Immature natural killer cell (primary cell): ENCODE data around the gene ZZZ3. TPM values are rescaled to one million over a fixed set of nuclear protein-coding genes. Genes with fewer than 3 reads are reported as not detected.
"Not testable (repeated sequence)": the region's sequence is repeated elsewhere in the genome, so short reads cannot be mapped to it uniquely, and the experiment has no call there.

Experiments used
- DNase-seq, 3 donors: peaks; one replicate each; pipeline ENCODE4 v3.0.0; 2022; ENCODE audit warnings: mixed read lengths in 1 of 3
- H3K27ac Mint-ChIP-seq, 6 donors: one replicate each; pipeline ENCODE4 v1.8.0; 2020; ENCODE audit warnings: mixed read lengths in 6 of 6, mild to moderate bottlenecking in 5 of 6, inconsistent platforms in 4 of 6, moderate library complexity in 3 of 6
- H3K27me3 Mint-ChIP-seq, 3 donors: one replicate each; pipeline ENCODE4 v1.8.0; 2020 to 2021; ENCODE audit warnings: low read depth in 3 of 3, mild to moderate bottlenecking in 3 of 3, mixed read lengths in 3 of 3, moderate library complexity in 3 of 3, inconsistent platforms in 1 of 3
- H3K36me3 Mint-ChIP-seq, 3 donors: one replicate each; pipeline ENCODE4 v1.8.0; 2020; ENCODE audit warnings: mixed read lengths in 3 of 3, inconsistent platforms in 2 of 3, mild to moderate bottlenecking in 2 of 3
- H3K4me1 Mint-ChIP-seq, 2 donors: one replicate each; pipeline ENCODE4 v1.8.0; 2020; ENCODE audit warnings: inconsistent platforms in 2 of 2, mild to moderate bottlenecking in 2 of 2, mixed read lengths in 2 of 2, moderate library complexity in 1 of 2
- H3K4me3 Mint-ChIP-seq, 5 donors: one replicate each; pipeline ENCODE4 v1.8.0; 2020; ENCODE audit warnings: mild to moderate bottlenecking in 5 of 5, mixed read lengths in 5 of 5, inconsistent platforms in 3 of 5, moderate library complexity in 3 of 5
- H3K9me3 Mint-ChIP-seq, 6 donors: one replicate each; pipeline ENCODE4 v1.8.0; 2020; ENCODE audit warnings: mild to moderate bottlenecking in 6 of 6, mixed read lengths in 6 of 6, inconsistent platforms in 4 of 6, moderate library complexity in 3 of 6
- polyA plus RNA-seq, 3 donors: library from polyadenylated mRNA; unstranded; fragments of 300-500 nt; fragmentation: Illumina TruSeq; gene quantifications; one replicate each; pipeline ENCODE4 v1.2.3, GENCODE V29; 2021

ZZZ3 gene
- polyA plus RNA-seq, 3 donors from 2014 or later = 8.8 to 25.8 (median 12.8) TPM

DNA sequence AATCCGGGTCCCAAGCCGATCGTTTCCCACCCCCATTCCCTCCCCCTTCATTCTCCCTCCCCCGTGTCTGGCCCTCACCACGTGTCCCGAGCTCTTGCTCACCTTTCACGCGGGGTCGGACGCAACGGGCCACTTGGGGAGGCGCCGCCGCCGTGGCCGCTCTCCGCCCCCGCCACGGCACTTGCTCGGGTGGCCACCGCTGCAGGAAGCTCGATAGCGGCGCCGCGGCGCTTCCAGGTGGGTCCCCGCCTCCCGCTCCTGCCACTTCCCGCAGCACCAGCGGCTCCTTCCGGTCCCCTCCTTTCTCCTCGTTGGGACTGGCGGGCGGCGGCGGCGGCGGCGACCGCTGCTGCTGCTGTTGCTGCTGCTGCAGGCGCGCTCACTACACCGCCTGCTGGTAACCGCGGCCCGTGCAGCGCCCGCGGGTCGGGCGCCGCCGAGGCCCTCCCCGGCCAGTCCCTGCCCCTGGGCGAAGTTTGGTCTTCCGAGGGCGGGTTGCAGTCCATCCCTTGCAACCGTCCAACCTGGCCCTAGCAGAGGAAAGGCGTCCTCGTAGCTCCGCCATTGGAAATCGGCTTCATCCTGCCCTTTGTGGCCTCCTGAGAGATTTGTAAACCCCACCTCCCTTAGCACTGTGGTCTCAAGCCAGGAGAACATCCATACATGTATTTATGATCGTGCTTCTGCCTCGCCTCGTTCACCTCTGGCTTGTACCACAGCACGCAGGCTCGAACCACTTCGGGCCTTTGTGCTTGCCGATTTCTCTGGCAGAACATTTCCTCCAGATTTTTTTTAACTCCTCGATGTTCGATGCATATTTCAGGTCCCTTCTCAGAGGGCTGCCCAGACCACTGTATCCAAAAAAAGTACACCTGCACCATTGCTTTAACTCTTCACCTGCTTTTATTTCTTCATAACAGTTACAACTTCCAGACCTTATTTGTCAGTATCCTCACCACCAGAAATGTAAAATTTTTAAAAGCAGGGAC is 996 bp upstream of the ZZZ3 start:
- H3K4me1 Mint-ChIP-seq = peaks cover 39 to 42% of the 10 kb centered on the region in 2 donors
- no peaks in the 10 kb centered on the region for H3K36me3 Mint-ChIP-seq
- H3K4me3 Mint-ChIP-seq = peak overlapping the region; percentile 89 to 96 (median 94)
- H3K27me3 Mint-ChIP-seq = peaks cover 6 to 14% (median 8%) of the 10 kb centered on the region in 3 donors
- DNase-seq = peak; percentile 92 to 94 (median 93)
- no peaks in the 10 kb centered on the region for H3K9me3 Mint-ChIP-seq
- H3K27ac Mint-ChIP-seq = peak overlapping the region; percentile 93 to 98 (median 96)

DNA sequence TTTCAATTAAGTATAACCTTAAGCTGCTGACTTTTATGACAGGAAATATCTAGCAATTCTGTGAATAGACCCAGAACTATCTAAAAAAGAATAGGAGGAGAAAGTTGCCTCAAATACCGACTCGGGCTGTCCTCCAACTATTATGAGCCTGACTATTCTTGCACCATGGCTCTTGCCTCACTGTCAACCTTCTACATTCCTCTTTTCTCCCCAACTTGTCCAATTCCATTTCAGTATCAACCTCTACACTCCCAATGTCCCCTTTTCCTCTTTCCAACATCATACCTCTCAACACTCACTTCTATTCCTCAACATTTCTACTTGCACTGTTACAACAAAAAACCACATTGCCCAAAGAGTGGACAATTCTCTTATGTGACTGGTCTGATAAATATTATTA is 2.3 kb downstream of the ZZZ3 start:
- no peak overlapping the region for H3K4me3 Mint-ChIP-seq
- H3K4me1 Mint-ChIP-seq = peaks cover 40 to 65% of the 10 kb centered on the region in 2 donors
- peak overlapping the region in 2 of 6 donors; percentile 5 to 51 for H3K27ac Mint-ChIP-seq
- no peaks in the 10 kb centered on the region for H3K36me3 Mint-ChIP-seq
- no peaks in the 10 kb centered on the region for H3K9me3 Mint-ChIP-seq
- H3K27me3 Mint-ChIP-seq = peaks cover 6 to 14% (median 8%) of the 10 kb centered on the region in 3 donors
- DNase-seq = no peak

DNA sequence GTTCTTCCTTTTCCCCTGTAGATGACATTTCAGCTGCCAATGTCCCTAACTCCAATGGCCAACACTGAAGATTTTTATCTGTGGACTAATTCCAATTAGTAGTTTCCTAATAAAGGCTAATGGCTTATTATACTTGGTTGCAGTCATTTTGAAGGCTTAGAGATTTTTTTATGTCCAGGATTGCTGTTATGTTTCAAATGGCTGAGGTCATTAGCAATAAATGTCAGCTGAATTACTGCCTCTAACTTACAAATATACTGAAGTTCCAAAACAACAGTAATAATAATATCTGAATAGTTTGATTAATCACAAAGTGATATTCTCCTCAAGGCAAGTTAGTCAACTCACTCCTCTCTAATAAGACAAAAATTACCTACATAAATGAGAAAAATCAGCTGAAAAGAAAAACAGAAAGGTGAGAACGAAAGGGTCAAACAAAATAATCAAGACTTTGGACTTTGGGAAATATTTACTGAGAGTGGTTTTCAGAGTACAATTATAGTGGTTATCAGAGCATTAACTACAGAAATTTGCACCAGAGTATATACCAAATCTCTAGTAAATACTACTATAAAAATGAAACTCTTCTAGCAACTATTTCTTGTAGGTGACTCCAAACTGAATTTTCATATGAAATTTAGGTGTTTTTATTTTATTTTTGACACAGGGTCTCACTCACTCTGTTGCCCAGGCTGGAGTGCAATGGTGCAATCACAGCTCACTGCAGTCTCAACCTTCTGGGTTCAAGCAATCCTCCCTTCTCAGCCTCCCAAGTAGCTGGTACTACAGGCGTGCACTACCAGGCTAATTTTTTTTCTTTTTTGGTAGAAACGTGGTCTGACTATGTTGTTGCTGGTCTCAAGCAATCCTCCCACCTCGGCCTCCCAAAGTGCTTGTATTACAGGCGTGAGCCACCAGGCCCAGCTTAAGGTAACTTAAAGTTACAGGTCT is 3.5 kb downstream of the ZZZ3 start:
- Mint-ChIP-seq H3K9me3 (no peaks in the 10 kb centered on the region), H3K27me3 (peaks cover 6 to 14% (median 8%) of the 10 kb centered on the region in 3 donors), H3K27ac (no peak overlapping the region), H3K4me1 (peaks cover 36 to 62% of the 10 kb centered on the region in 2 donors), H3K36me3 (no peaks in the 10 kb centered on the region), H3K4me3 (no peak overlapping the region)
- no peak for DNase-seq

DNA sequence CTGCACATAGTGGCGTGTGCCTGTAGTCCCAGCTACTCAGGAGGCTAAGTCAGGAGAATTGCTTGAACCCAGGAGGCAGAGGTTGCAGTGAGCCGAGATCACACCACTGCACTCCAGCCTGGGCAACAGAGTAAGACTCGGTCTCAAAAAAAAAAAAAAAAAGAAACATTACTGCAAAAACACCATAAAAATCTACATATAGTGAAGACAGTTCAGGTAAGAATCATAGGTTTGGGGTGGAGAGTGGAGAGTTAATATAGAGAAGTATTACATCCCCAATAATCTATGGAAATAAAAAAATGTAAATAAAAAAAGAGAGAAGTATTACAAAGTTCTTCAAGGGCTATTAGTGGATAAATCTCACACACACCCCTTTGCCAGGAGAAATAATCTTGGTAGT is 7.7 kb downstream of the ZZZ3 start:
- DNase-seq, H3K9me3 Mint-ChIP-seq, H3K27me3 Mint-ChIP-seq, H3K4me3 Mint-ChIP-seq, H3K36me3 Mint-ChIP-seq, H3K27ac Mint-ChIP-seq: not testable (repeated sequence)
- H3K4me1 Mint-ChIP-seq = peaks cover 24 to 57% of the 10 kb centered on the region in 2 donors

DNA sequence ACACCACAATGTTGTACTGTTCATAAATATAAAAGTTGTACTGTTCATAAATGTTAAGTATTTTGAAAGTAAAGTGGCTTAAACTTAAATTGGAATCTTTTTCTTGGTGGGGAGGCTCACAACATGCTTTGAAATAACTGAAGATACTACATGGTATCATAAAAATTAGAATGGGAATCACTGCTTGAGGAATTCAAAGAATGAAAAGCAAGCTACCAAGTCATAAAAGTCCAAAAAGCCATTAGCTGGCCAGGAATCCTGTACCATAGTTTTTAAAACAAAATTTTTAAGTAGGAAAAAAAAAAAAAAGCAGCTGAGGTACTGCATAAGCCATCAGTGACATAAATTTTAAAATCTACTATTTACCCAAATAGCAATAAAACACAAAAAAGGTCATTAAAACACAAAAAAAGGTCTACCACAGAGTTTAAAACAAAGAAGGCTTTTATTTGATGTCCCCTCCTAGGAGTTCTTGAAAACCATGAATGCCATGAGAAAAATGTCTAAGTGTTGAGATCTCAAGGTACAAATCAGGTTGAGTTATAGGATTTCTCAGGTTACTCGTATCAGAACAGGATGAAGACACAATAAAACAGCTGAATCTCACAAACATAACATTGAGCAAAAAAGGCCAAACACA is 8.6 kb downstream of the ZZZ3 start:
- H3K4me1 Mint-ChIP-seq = peaks cover 25 to 60% of the 10 kb centered on the region in 2 donors
- H3K27ac Mint-ChIP-seq = peak overlapping the region in 1 of 6 donors; percentile 5
- no peaks in the 10 kb centered on the region for H3K36me3 Mint-ChIP-seq
- H3K27me3 Mint-ChIP-seq = no peaks in the 10 kb centered on the region
- H3K9me3 Mint-ChIP-seq = no peaks in the 10 kb centered on the region
- no peak overlapping the region for H3K4me3 Mint-ChIP-seq
- DNase-seq = no peak

DNA sequence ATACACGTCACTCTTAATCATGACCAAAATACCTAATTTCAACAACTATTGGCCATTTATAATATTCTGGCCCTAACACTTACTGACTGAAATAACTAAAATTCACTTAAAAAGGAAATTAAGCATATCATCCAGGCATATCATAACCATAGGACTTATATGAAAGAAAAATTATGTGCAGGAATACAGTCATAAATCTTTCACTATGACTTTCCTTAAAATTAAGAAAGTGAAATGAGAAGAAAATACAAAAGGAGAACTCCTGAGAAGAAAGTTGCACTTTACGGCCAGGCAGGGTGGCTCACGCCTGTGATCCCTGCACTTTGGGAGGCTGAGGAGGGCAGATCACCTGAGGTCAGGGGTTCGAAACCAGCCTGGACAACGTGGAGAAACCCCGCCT is 9.4 kb downstream of the ZZZ3 start:
- Mint-ChIP-seq H3K36me3 (no peaks in the 10 kb centered on the region), H3K27ac (peak overlapping the region in 1 of 6 donors; percentile 23), H3K27me3 (no peaks in the 10 kb centered on the region), H3K9me3 (no peaks in the 10 kb centered on the region), H3K4me3 (no peak overlapping the region), H3K4me1 (peaks cover 21 to 54% of the 10 kb centered on the region in 2 donors)
- no peak for DNase-seq

DNA sequence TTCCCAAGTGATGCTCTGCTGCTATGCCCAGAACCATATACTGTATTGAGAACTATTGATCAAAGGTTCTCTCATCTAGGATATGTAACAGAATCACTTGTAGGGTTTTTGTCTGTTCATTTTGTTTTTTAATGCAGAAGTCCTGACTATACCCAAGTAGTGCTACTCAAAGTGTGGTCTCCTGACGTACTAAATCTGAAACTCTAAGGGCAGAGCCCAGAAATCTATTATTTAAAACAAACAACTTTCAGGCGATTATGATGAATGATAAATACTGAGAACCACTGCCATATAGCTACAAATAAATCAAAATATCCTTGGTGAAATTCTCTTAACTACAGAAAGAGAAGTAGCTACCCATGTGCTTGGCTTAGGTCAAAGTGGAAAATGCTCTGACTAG is 10.1 kb downstream of the ZZZ3 start:
- DNase-seq = no peak
- Mint-ChIP-seq H3K4me1 (peaks cover 21 to 51% of the 10 kb centered on the region in 2 donors), H3K36me3 (no peaks in the 10 kb centered on the region), H3K9me3 (no peaks in the 10 kb centered on the region), H3K27ac (no peak overlapping the region), H3K4me3 (peak overlapping the region in 1 of 5 donors; percentile 16), H3K27me3 (no peaks in the 10 kb centered on the region)

DNA sequence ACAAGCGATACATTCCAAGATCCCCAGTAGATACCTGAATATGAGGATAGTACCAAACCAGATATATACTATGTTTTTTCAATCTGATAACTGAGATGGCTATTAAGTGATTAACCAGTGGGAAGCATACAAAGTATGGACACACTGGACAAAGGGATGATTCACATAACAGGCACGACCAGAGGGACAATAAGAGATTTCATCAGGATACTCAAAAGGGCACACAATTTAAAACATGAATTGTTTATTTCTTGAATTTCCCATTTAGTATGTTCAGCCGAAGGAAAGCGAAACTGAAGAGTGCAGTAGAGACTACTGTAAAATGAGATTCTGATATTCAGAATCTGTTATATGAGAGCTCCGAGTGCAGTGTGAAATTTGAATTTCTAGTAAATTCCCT is 10.6 kb downstream of the ZZZ3 start:
- no peaks in the 10 kb centered on the region for H3K9me3 Mint-ChIP-seq
- DNase-seq = no peak
- H3K4me3 Mint-ChIP-seq = peak overlapping the region in 1 of 5 donors; percentile 61
- H3K4me1 Mint-ChIP-seq = peaks cover 22 to 52% of the 10 kb centered on the region in 2 donors
- no peaks in the 10 kb centered on the region for H3K36me3 Mint-ChIP-seq
- H3K27ac Mint-ChIP-seq = no peak overlapping the region
- no peaks in the 10 kb centered on the region for H3K27me3 Mint-ChIP-seq

DNA sequence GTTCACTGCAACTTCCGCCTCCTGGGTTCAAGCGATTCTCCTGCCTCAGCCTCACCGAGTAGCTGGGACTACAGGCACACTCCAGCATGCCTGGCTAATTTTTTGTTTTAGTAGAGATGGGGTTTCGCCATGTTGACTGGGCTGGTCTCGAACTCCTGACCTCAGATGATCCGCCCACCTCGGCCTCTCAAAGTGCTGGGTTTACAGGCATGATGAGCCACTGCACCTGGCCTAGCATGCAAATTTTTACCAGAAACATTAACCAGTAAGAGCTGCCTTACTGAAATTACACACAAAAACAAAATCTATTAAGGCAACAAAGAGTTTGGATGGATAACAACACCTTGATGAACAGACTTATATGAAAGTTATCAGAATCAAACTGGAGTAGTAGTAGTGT is 12.1 kb downstream of the ZZZ3 start:
- no peak overlapping the region for H3K4me3 Mint-ChIP-seq
- no peak for DNase-seq
- H3K36me3 Mint-ChIP-seq = no peaks in the 10 kb centered on the region
- peaks cover 0 to 1% (median 0%) of the 10 kb centered on the region in 6 donors for H3K9me3 Mint-ChIP-seq
- H3K4me1 Mint-ChIP-seq = peaks cover 24 to 55% of the 10 kb centered on the region in 2 donors
- no peak overlapping the region for H3K27ac Mint-ChIP-seq
- no peaks in the 10 kb centered on the region for H3K27me3 Mint-ChIP-seq

DNA sequence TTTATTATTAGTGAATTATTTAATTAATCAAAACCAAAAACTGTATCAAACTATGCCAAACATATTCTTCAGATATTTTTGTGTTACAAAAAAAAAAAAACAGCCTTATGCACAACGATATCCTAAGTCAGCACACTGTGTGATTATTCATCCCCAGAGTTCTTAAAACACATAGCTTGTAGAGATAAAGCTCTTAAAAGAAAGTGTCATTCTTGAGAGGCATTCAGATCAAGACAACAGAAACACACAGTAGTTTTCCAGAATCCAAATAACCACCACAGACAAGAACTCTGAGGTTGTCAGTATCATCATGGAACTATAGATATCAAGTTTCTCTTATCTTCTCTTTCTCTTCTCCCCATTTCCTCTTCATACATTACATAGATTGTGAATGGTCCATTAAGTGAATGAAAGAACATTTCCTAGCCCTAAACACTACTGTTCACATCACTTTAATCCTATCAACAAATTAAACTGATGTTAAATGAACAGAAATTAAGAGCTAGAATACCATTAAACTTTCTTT is 13.5 kb downstream of the ZZZ3 start:
- Mint-ChIP-seq H3K27me3 (no peaks in the 10 kb centered on the region), H3K4me3 (no peak overlapping the region), H3K9me3 (peaks cover 0 to 1% (median 0%) of the 10 kb centered on the region in 6 donors), H3K4me1 (peaks cover 25 to 64% of the 10 kb centered on the region in 2 donors), H3K27ac (peak overlapping the region in 1 of 6 donors; percentile 25), H3K36me3 (no peaks in the 10 kb centered on the region)
- no peak for DNase-seq

DNA sequence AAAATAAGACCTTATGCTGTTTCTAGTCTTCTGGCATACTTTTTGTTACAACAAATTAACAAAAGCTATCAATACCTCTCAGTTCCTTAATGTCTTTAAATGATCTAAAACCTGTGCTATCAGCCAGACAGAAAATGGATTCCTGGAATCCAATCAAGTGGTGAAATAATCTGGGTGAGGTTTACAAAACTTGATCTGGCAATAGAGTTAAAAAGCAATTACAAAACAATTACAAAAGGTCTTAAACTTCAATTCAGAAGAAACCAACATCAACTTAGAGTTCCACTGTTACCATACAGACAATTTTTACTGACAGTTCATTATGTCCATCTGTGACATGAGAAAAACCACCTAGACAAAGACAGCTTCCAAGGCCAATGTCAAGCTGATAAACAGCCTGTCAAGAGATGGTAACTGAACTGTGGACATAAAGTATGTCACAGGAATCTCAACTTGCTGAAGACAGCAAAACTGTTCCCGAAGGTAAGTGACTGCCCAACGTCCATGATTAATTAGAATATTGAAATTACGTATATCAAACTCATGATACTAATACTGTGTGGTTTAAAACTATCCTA is 17.4 kb downstream of the ZZZ3 start:
- peaks cover 0 to 1% (median 0%) of the 10 kb centered on the region in 6 donors for H3K9me3 Mint-ChIP-seq
- no peak for DNase-seq
- peaks cover 21 to 65% of the 10 kb centered on the region in 2 donors for H3K4me1 Mint-ChIP-seq
- H3K27me3 Mint-ChIP-seq = no peaks in the 10 kb centered on the region
- H3K36me3 Mint-ChIP-seq = peaks cover 0 to 4% (median 0%) of the 10 kb centered on the region in 3 donors
- H3K4me3 Mint-ChIP-seq = no peak overlapping the region
- no peak overlapping the region for H3K27ac Mint-ChIP-seq

DNA sequence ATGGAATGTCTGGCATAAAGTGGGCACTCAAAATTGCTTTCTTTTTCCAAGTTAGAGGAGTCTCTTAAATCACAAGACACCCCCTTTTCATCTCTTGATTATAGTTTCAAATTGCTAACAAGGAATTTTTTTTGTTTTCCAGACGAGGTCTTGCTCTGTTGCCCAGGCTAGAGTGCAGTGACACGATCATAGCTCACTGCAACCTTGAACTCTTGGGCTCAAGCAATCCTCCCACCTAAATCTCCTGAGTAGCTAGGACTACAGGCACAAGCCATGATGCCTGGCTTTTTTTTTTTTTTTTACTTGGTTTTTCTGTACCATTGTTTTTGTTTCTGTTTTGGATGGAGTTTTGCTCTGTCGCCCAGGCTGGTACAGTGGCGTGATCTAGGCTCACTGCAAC is 20.8 kb downstream of the ZZZ3 start:
- peaks cover 0 to 4% (median 0%) of the 10 kb centered on the region in 3 donors for H3K36me3 Mint-ChIP-seq
- no peaks in the 10 kb centered on the region for H3K27me3 Mint-ChIP-seq
- peaks cover 17 to 63% of the 10 kb centered on the region in 2 donors for H3K4me1 Mint-ChIP-seq
- H3K4me3 Mint-ChIP-seq = no peak overlapping the region
- no peak overlapping the region for H3K27ac Mint-ChIP-seq
- H3K9me3 Mint-ChIP-seq = peaks cover 0 to 1% (median 0%) of the 10 kb centered on the region in 6 donors
- no peak for DNase-seq
